Caco-2 (cell line): Measurements from ENCODE around the gene TCF7L1. TPM values are rescaled to one million over a fixed set of nuclear protein-coding genes. Genes with fewer than 3 reads are reported as not detected.

Source experiments
- BruUV-seq: library from RNA; stranded (reverse); fragments of 400-500 nt; replicated peaks from 2 replicates; lab custom pipeline; 2021; lab: Mats Ljungman, UMichigan
- CTCF ChIA-PET: fragments of 300-600 bp; sonication (Branson Sonifier 250); formaldehyde crosslinking; loops from one replicate; lab custom pipeline; 2022; ENCODE audit warnings: antibody characterized with exemption; lab: Charles Lee
- POLR2A ChIA-PET: fragments of 300-600 bp; sonication (Branson Sonifier 250); formaldehyde crosslinking; loops from one replicate; lab custom pipeline; 2022; ENCODE audit warnings: antibody characterized with exemption; lab: Charles Lee
- DNase-seq, 2 experiments: peaks; one replicate each; pipeline versions ENCODE4 v3.0.0 to v3.0.0-alpha.2; 2020 to 2022
- H3K27me3 ChIP-seq: replicated peaks from 2 replicates; pipeline ENCODE4 v1.6.0; 2011; ENCODE audit warnings: low read length; ENCODE audit not compliant: control insufficient read depth, insufficient read depth
- H3K36me3 ChIP-seq: 2 replicates; pipeline ENCODE4 v1.5.1; 2011; ENCODE audit warnings: low read length; ENCODE audit not compliant: control insufficient read depth, insufficient read depth
- H3K4me1 ChIP-seq: fragments of 250-450 bp; sonication (Bioruptor Pico); 2 replicates; pipeline ENCODE4 v1.5.1; 2020; ENCODE audit warnings: mild to moderate bottlenecking
- H3K4me3 ChIP-seq: 2 replicates; pipeline ENCODE4 v1.5.1; 2011; ENCODE audit warnings: low read depth, mild to moderate bottlenecking, control low read depth, low read length
- H3K9me3 ChIP-seq: fragments of 250-450 bp; sonication (Bioruptor Pico); 2 replicates; pipeline ENCODE4 v1.5.1; 2020; ENCODE audit warnings: mild to moderate bottlenecking, moderate library complexity
- H3K27ac Mint-ChIP-seq: one replicate; pipeline ENCODE4 v1.8.0; 2022; ENCODE audit warnings: mixed read lengths; ENCODE audit not compliant: unreplicated experiment
- H3K27me3 Mint-ChIP-seq: one replicate; pipeline ENCODE4 v1.8.0; 2022; ENCODE audit warnings: mixed read lengths; ENCODE audit not compliant: insufficient read depth, unreplicated experiment
- H3K36me3 Mint-ChIP-seq: one replicate; pipeline ENCODE4 v1.8.0; 2022; ENCODE audit warnings: mild to moderate bottlenecking, mixed read lengths; ENCODE audit not compliant: insufficient read depth, unreplicated experiment
- H3K4me1 Mint-ChIP-seq: one replicate; pipeline ENCODE4 v1.8.0; 2022; ENCODE audit warnings: low read depth, mixed read lengths; ENCODE audit not compliant: unreplicated experiment
- H3K4me3 Mint-ChIP-seq: one replicate; pipeline ENCODE4 v1.8.0; 2022; ENCODE audit warnings: mild to moderate bottlenecking, moderate library complexity, mixed read lengths; ENCODE audit not compliant: unreplicated experiment
- H3K9me3 Mint-ChIP-seq: one replicate; pipeline ENCODE4 v1.8.0; 2022; ENCODE audit warnings: mixed read lengths; ENCODE audit not compliant: unreplicated experiment
- intact Hi-C: fragments of 100-400 bp; cut with micrococcal nuclease; formaldehyde crosslinking; loops from one replicate; pipeline ENCODE4 v1.10.0; 2022; ENCODE audit not compliant: unreplicated experiment
- total RNA-seq: library from RNA; stranded (reverse); gene quantifications from 2 replicates; pipeline ENCODE4 v1.2.3, GENCODE V29; 2022
- TF ChIP-seq, protein P1 (sequence below), 2 experiments: fragments of 200-600 bp in 1 of 2; IDR thresholded peaks; 1 replicate in 1 of 2; 2 replicates in 1 of 2; pipeline versions ENCODE4 v1.5.1 to v1.8.0; 2011 to 2022; ENCODE audit warnings: antibody characterized with exemption in 1 of 2, control low read depth in 1 of 2, inconsistent platforms in 1 of 2, low read depth in 1 of 2, low read length in 1 of 2, mild to moderate bottlenecking in 1 of 2, moderate library complexity in 1 of 2; ENCODE audit not compliant: insufficient read depth in 1 of 2, severe bottlenecking in 1 of 2, unreplicated experiment in 1 of 2

The TCF7L1 gene
- total RNA-seq, 1 experiment from 2014 or later = 29.0 TPM

DNA sequence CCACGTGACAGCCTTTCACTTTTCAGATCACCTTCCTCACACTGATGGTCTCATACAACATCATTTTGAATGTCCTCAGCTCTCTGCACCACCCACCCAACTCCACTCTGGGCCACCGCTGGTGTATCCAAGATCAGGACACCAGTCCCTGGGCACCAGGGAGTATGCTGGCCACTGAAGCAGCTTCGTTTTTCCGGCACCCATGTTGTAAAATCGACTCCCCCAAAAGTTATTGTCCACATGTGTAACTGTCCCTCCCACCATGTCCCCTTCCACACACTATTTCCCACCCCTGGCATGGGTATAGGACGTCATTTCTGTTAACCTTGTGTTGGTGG lies 98.2 kb downstream of the TCF7L1 start:
- Histone ChIP-seq H3K9me3 (no peaks in the 10 kb centered on the region), H3K4me3 (no peak overlapping the region), H3K36me3 (no peaks in the 10 kb centered on the region), H3K27me3 (no peaks in the 10 kb centered on the region), H3K4me1 (peaks cover 12% of the 10 kb centered on the region)
- ChIA-PET CTCF (interaction anchor here (0.7 to 0.9 kb wide), 2 partner anchors 13 to 24 kb away, joined by 3 to 6 read pairs; no protein-coding TSS in a partner anchor), POLR2A (no interaction called here)
- Mint-ChIP-seq H3K27me3 (no peaks in the 10 kb centered on the region), H3K4me1 (peaks cover 21% of the 10 kb centered on the region), H3K9me3 (no peaks in the 10 kb centered on the region), H3K27ac (no peak overlapping the region), H3K4me3 (no peak overlapping the region), H3K36me3 (peaks cover 8% of the 10 kb centered on the region)
- TF ChIP-seq, protein P1, sequence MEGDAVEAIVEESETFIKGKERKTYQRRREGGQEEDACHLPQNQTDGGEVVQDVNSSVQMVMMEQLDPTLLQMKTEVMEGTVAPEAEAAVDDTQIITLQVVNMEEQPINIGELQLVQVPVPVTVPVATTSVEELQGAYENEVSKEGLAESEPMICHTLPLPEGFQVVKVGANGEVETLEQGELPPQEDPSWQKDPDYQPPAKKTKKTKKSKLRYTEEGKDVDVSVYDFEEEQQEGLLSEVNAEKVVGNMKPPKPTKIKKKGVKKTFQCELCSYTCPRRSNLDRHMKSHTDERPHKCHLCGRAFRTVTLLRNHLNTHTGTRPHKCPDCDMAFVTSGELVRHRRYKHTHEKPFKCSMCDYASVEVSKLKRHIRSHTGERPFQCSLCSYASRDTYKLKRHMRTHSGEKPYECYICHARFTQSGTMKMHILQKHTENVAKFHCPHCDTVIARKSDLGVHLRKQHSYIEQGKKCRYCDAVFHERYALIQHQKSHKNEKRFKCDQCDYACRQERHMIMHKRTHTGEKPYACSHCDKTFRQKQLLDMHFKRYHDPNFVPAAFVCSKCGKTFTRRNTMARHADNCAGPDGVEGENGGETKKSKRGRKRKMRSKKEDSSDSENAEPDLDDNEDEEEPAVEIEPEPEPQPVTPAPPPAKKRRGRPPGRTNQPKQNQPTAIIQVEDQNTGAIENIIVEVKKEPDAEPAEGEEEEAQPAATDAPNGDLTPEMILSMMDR (IDR thresholded peaks at IDR 0.05; ENCODE audit: insufficient read depth in 1 of 2, low read depth in 1 of 2, low read length in 1 of 2, severe bottlenecking in 1 of 2, unreplicated experiment in 1 of 2) = no peak
- intact Hi-C loops = loop anchor here (5.0 kb wide), 1 partner anchor 44 kb away; no protein-coding TSS in a partner anchor
- no peak for DNase-seq
- BruUV-seq = no TSS peak

DNA sequence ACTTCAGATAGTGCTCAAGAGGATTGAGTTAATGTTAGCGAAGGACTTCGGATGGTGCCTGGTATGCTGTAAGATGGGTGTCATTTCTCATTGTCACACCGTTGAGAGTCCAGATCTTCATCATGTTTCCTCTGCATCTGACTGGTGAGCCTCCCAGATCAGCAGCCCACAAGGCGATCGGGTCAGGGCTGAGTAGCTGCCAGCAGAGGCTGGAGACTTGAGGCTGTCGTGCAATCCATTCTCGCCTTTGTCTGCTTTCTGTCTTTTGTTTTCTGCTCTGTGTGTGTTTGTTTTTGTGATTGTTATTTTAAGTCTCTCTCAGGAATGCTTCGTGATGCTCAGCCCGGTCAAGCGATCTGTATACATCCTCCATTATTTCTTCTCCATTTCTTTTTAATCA lies 98.8 kb downstream of the TCF7L1 start:
- peaks cover 8% of the 10 kb centered on the region for H3K36me3 Mint-ChIP-seq
- H3K4me1 Mint-ChIP-seq = peaks cover 18% of the 10 kb centered on the region
- intact Hi-C loops = loop anchor here (5.0 kb wide), 1 partner anchor 45 kb away; no protein-coding TSS in a partner anchor
- no peak overlapping the region for H3K4me3 Mint-ChIP-seq
- TF ChIP-seq, protein P1 (IDR thresholded peaks at IDR 0.05; ENCODE audit: insufficient read depth in 1 of 2, low read depth in 1 of 2, low read length in 1 of 2, severe bottlenecking in 1 of 2, unreplicated experiment in 1 of 2) = no peak
- H3K4me3 ChIP-seq = no peak overlapping the region
- no peaks in the 10 kb centered on the region for H3K9me3 Mint-ChIP-seq
- no peaks in the 10 kb centered on the region for H3K27me3 ChIP-seq
- no TSS peak for BruUV-seq
- DNase-seq = no peak
- ChIA-PET CTCF (no interaction called here), POLR2A (no interaction called here)
- no peaks in the 10 kb centered on the region for H3K36me3 ChIP-seq
- H3K27ac Mint-ChIP-seq = peak overlapping the region; percentile 9
- H3K9me3 ChIP-seq = no peaks in the 10 kb centered on the region
- H3K27me3 Mint-ChIP-seq = no peaks in the 10 kb centered on the region
- H3K4me1 ChIP-seq = peaks cover 12% of the 10 kb centered on the region

DNA sequence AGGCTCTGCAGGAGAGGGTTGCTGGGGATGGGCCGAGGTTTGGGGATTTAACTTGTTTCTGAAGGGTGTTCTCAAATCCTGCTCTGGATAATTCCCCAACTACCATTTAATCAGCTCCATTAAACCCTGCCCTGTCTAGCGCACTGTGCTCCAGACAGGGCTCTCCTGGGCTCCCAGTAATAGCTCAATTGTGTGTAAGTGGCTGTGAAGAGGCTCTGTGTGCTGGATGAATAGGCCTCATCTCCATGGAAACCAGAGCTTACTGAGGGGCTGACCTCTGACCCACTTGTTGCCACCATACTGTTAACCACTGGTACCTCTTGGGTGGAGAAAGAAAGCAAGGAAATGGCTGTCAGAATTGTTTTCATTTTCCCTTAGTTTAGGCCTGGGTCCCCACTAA lies 101.7 kb downstream of the TCF7L1 start:
- intact Hi-C loops = loop anchor here (5.0 kb wide), 1 partner anchor 48 kb away; no protein-coding TSS in a partner anchor
- Mint-ChIP-seq H3K9me3 (no peaks in the 10 kb centered on the region), H3K27me3 (no peaks in the 10 kb centered on the region), H3K27ac (no peak overlapping the region), H3K36me3 (peaks cover 8% of the 10 kb centered on the region), H3K4me3 (no peak overlapping the region), H3K4me1 (peaks cover 14% of the 10 kb centered on the region)
- H3K27me3 ChIP-seq = no peaks in the 10 kb centered on the region
- no peak overlapping the region for H3K4me3 ChIP-seq
- CTCF ChIA-PET = no interaction called here
- H3K9me3 ChIP-seq = no peaks in the 10 kb centered on the region
- POLR2A ChIA-PET = no interaction called here
- peaks cover 12% of the 10 kb centered on the region for H3K4me1 ChIP-seq
- TF ChIP-seq, protein P1 (IDR thresholded peaks at IDR 0.05; ENCODE audit: insufficient read depth in 1 of 2, low read depth in 1 of 2, low read length in 1 of 2, severe bottlenecking in 1 of 2, unreplicated experiment in 1 of 2) = no peak
- DNase-seq = no peak
- H3K36me3 ChIP-seq = no peaks in the 10 kb centered on the region
- no TSS peak for BruUV-seq
